GM13976 (cell line): ENCODE results near the gene HPN.
"Not testable (repeated sequence)": the region's sequence is repeated elsewhere in the genome, so short reads cannot be mapped to it uniquely, and the experiment has no call there.

ENCODE experiments used
- DNase-seq: peaks from one replicate; pipeline ENCODE4 v3.0.0; 2012; ENCODE audit warnings: low spot score
- CTCF ChIP-seq: IDR thresholded peaks from 2 replicates; pipeline ENCODE4 v1.5.1; 2012; ENCODE audit warnings: borderline replicate concordance, mild to moderate bottlenecking; ENCODE audit not compliant: insufficient read depth; ENCODE audit errors: extremely low read depth, missing control alignments, control extremely low read depth
- in situ Hi-C: fragments of 300-500 bp; cut with MboI; formaldehyde crosslinking; loops from one replicate; pipeline ENCODE4 v1.12.0; 2022; ENCODE audit warnings: low sequenced_read_pairs, mixed read lengths, inconsistent platforms; ENCODE audit not compliant: unreplicated experiment

Gene HPN

GRCh38 chr19:35041548-35042055, at the start of gene HPN:
TSS of gene HPN (plus strand) at chr19:35041721. CDS start at chr19:35042507, 786 bp downstream.
- TF ChIP-seq CTCF = no peak
- no peak for DNase-seq
- in situ Hi-C loops = no loop called here

- DNase-seq, in situ Hi-C loops: not testable (repeated sequence)
Measured at GRCh38 chr19:34992582-34992981, 48.9 kb upstream of the HPN start.

- DNase-seq = no peak
- no peak for TF ChIP-seq CTCF
- in situ Hi-C loops = no loop called here
Measured at GRCh38 chr19:34994286-34994642, 47.3 kb upstream of the HPN start.

- no peak for TF ChIP-seq CTCF
- in situ Hi-C loops = no loop called here
- DNase-seq = no peak
Measured at GRCh38 chr19:34994643-34995541, 46.6 kb upstream of the HPN start.

GRCh38 chr19:34995551-34995950, 46.0 kb upstream of the HPN start:
- no peak for TF ChIP-seq CTCF
- in situ Hi-C loops = no loop called here

GRCh38 chr19:34997071-34997617, 44.4 kb upstream of the HPN start:
- peak; percentile 11 for DNase-seq
- in situ Hi-C loops = no loop called here

More at GRCh38 chr19:34995551-34995950, 46.0 kb upstream of the HPN start:
- DNase-seq = no peak

GRCh38 chr19:34998224-34998623, 43.3 kb upstream of the HPN start:
- in situ Hi-C loops, DNase-seq: not testable (repeated sequence)

More at GRCh38 chr19:34997071-34997617, 44.4 kb upstream of the HPN start:
- TF ChIP-seq CTCF = no peak
